ENCODE measurements around the gene BMF.
"Not testable (repeated sequence)": the region's sequence is repeated elsewhere in the genome, so short reads cannot be mapped to it uniquely, and the experiment has no call there.

Gene BMF, protein sequence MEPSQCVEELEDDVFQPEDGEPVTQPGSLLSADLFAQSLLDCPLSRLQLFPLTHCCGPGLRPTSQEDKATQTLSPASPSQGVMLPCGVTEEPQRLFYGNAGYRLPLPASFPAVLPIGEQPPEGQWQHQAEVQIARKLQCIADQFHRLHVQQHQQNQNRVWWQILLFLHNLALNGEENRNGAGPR

DNA sequence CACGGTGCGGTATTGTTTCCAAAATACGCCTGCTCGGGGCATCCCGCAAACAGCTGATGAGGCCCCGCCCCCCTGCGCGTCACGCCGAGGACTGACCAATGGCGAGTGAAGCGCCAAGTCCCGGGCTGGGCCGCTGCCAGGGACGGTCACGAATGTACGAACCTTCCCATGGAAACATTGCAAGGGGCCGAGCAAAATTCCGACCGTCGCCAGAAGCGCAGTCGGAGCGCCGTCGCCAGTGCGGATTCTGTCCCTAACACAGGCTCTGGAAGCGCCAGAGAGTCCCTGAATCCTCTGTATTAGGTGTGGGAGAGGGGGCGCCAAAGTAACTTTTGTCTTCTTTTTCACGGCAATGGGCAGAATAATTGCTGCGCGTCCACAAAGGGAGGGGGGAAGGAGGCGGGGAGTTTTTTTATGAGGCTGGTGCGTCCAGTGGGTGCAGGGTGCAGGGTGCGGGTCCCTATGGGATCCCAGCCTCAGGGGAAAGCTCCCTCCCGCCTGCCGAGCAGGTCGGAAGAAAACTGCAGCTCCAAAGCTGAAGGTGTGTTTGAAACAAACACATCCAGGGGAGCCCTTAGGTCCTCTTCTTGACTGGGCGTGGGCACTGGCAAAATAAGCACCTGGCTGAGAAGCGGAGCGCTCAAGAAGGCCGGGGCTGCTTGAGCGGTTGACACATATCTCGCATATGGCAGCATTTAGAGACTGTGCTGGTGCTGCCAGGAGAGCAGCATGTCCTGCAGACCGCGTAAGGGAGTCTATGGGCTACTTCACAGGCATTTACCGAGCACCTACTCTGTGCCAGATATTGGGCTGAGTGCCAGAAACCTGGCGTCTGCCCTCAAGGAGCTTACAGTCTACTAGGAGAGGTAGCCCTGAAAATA is at the start of gene BMF:
TSS of gene BMF (minus strand) at position 25 of the 881 bp plus-strand sequence. CDS start 2,793 bp downstream, outside the sequence.
- DNase-seq = peak; percentile 99

- DNase-seq = no peak
Observed at GRCh38 chr15:40157778-40158447, 49.2 kb upstream of the BMF start.

DNA sequence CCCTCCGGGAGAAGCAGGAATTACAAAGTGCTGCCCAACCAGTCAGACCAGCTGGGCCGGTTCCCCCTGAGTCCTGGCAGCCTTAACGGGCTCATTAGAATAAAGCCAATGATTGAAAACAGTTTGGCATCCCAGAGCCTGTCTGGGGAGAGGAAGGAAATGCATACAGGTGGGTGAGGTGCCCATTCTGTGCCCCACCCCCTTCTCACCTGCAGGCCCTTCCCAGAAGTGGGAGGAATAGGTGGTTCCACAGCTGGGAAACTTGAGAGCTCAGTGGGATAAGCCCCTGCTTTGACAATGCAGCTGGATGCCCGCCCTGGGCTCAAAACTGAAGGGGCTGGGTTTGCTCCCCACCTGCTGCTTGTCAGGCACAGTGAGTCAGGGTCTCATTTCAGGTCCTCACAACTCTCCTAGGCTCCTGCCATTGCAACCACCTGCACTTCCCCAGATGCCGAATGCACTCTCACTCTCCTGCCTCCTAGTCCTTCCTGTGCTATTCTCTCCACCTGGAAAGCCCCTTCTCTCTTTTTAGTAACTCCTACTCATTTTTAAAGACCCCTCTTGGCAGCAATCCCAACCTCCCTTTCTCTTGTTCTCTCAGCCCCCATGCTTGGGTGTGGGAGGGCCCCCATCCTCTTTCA is 46.7 kb upstream of the BMF start:
- DNase-seq = no peak

- not testable (repeated sequence) for DNase-seq
Observed at GRCh38 chr15:40154821-40155220, 46.1 kb upstream of the BMF start.

- no peak for DNase-seq
Observed at GRCh38 chr15:40151991-40152390, 43.3 kb upstream of the BMF start.

- DNase-seq = no peak
Observed at GRCh38 chr15:40151499-40151898, 42.8 kb upstream of the BMF start.

- DNase-seq = peak; percentile 45
Observed at GRCh38 chr15:40150163-40150925, 41.7 kb upstream of the BMF start.

- DNase-seq = no peak
Observed at GRCh38 chr15:40149339-40149738, 40.7 kb upstream of the BMF start.

GRCh38 chr15:40146037-40146436 is 37.4 kb upstream of the BMF start:
- no peak for DNase-seq

- DNase-seq = no peak
Observed at GRCh38 chr15:40142428-40142827, 33.7 kb upstream of the BMF start.

DNA sequence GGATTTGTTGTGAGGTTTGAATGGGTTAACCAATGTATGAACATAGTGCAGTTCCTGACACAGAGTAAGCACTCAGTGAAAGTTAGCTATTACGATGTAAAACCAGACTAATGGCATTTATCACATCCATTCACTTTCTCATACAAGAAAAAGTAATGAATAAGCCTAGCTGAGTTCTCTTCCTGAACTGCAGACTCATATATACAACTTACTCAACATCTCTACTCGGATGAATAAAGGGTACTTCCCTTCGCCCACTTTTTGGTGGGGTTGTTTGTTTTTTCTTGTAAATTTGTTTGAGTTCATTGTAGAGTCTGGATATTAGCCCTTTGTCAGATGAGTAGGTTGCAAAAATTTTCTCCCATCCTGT is 29.5 kb upstream of the BMF start:
- DNase-seq = not testable (repeated sequence)

- peak; percentile 67 for DNase-seq
Observed at GRCh38 chr15:40137303-40138200, 28.9 kb upstream of the BMF start.

- no peak for DNase-seq
Observed at GRCh38 chr15:40136470-40137302, 28.0 kb upstream of the BMF start.

- not testable (repeated sequence) for DNase-seq
Observed at GRCh38 chr15:40135846-40136450, 27.3 kb upstream of the BMF start.

GRCh38 chr15:40134885-40135284 is 26.2 kb upstream of the BMF start:
- DNase-seq = no peak

GRCh38 chr15:40133544-40133943 is 24.9 kb upstream of the BMF start:
- no peak for DNase-seq

- DNase-seq = no peak
Observed at GRCh38 chr15:40130799-40131502, 22.3 kb upstream of the BMF start.

- DNase-seq = no peak
Observed at GRCh38 chr15:40130118-40130517, 21.4 kb upstream of the BMF start.
